ENCODE data around the gene MYDGF.

Gene MYDGF

GRCh38 chr19:4636151-4636717, 33.9 kb downstream of the MYDGF start:
- no peak for TF ChIP-seq GATA3 (IDR thresholded peaks at IDR 0.05; ENCODE audit: low read depth, low read length)
- TF ChIP-seq GATA2 (IDR thresholded peaks at IDR 0.05; ENCODE audit: low read depth, low read length): no peak

- TF ChIP-seq GATA2 (IDR thresholded peaks at IDR 0.05; ENCODE audit: low read depth, low read length) (no peak), GATA3 (IDR thresholded peaks at IDR 0.05; ENCODE audit: low read depth, low read length) (no peak)
These were observed 34.4 kb downstream of the MYDGF start for GRCh38 chr19:4635754-4636116.

GRCh38 chr19:4633140-4633967, 36.8 kb downstream of the MYDGF start:
- TF ChIP-seq GATA2 (IDR thresholded peaks at IDR 0.05; ENCODE audit: low read depth, low read length): no peak
- TF ChIP-seq GATA3 (IDR thresholded peaks at IDR 0.05; ENCODE audit: low read depth, low read length): no peak

- no peak for TF ChIP-seq GATA2 (IDR thresholded peaks at IDR 0.05; ENCODE audit: low read depth, low read length)
- TF ChIP-seq GATA3 (IDR thresholded peaks at IDR 0.05; ENCODE audit: low read depth, low read length): no peak
These were observed 45.3 kb downstream of the MYDGF start for GRCh38 chr19:4624733-4625362.

- no peak for TF ChIP-seq GATA2 (IDR thresholded peaks at IDR 0.05; ENCODE audit: low read depth, low read length)
- TF ChIP-seq GATA3 (IDR thresholded peaks at IDR 0.05; ENCODE audit: low read depth, low read length): no peak
These were observed 45.8 kb downstream of the MYDGF start for GRCh38 chr19:4624301-4624700.

- TF ChIP-seq GATA3 (IDR thresholded peaks at IDR 0.05; ENCODE audit: low read depth, low read length): no peak
- TF ChIP-seq GATA2 (IDR thresholded peaks at IDR 0.05; ENCODE audit: low read depth, low read length): no peak
These were observed 47.3 kb downstream of the MYDGF start for GRCh38 chr19:4622695-4623421.

GRCh38 chr19:4620675-4621074, 49.5 kb downstream of the MYDGF start:
- TF ChIP-seq GATA3 (IDR thresholded peaks at IDR 0.05; ENCODE audit: low read depth, low read length): no peak
- no peak for TF ChIP-seq GATA2 (IDR thresholded peaks at IDR 0.05; ENCODE audit: low read depth, low read length)

- TF ChIP-seq GATA2 (IDR thresholded peaks at IDR 0.05; ENCODE audit: low read depth, low read length) (no peak), GATA3 (IDR thresholded peaks at IDR 0.05; ENCODE audit: low read depth, low read length) (no peak)
These were observed 50.4 kb downstream of the MYDGF start for GRCh38 chr19:4619668-4620294.

- no peak for TF ChIP-seq GATA3 (IDR thresholded peaks at IDR 0.05; ENCODE audit: low read depth, low read length)
- TF ChIP-seq GATA2 (IDR thresholded peaks at IDR 0.05; ENCODE audit: low read depth, low read length): no peak
These were observed 52.1 kb downstream of the MYDGF start for GRCh38 chr19:4618019-4618418.

GRCh38 chr19:4613254-4613751, 56.8 kb downstream of the MYDGF start:
- TF ChIP-seq GATA2 (IDR thresholded peaks at IDR 0.05; ENCODE audit: low read depth, low read length): no peak
- no peak for TF ChIP-seq GATA3 (IDR thresholded peaks at IDR 0.05; ENCODE audit: low read depth, low read length)

- TF ChIP-seq GATA3 (IDR thresholded peaks at IDR 0.05; ENCODE audit: low read depth, low read length) (no peak), GATA2 (IDR thresholded peaks at IDR 0.05; ENCODE audit: low read depth, low read length) (no peak)
These were observed 60.1 kb downstream of the MYDGF start for GRCh38 chr19:4609878-4610511.
